K562 (cell line): Measurements from ENCODE around the gene EVPL. TPM values are rescaled to one million over a fixed set of nuclear protein-coding genes. Genes with fewer than 3 reads are reported as not detected.

ENCODE experiments used
- ATAC-seq: fragments of 200-7000 bp; cut with Tn5 transposase; 3 replicates; pipeline ENCODE4 v1.9.1; 2020; ENCODE audit warnings: moderate library complexity
- Bru-seq: library from RNA; stranded (reverse); fragments of 400-500 nt; gene quantifications from one replicate; lab custom pipeline; 2021; lab: Mats Ljungman, UMichigan
- BruChase-seq, 2 experiments: library from RNA; stranded (reverse); fragments of 400-500 nt; gene quantifications; one replicate each; lab custom pipeline; 2021; lab: Mats Ljungman, UMichigan
- BruUV-seq: library from RNA; stranded (reverse); fragments of 400-500 nt; replicated peaks from 2 replicates; lab custom pipeline; 2021; lab: Mats Ljungman, UMichigan
- CTCF ChIA-PET: fragments of 300-600 bp; formaldehyde crosslinking; extraction: SDS; loops from one replicate; lab custom pipeline; 2021; ENCODE audit warnings: low intra/inter-chr PET ratio; lab: Yijun Ruan, JAX
- POLR2A ChIA-PET: fragments of 300-600, 350-650 bp; sonication (Branson Sonifier 250); formaldehyde crosslinking; extraction: SDS; loops from one replicate; lab custom pipeline; 2021; ENCODE audit warnings: antibody characterized with exemption, inconsistent platforms; lab: Yijun Ruan, JAX
- DNase-seq, 4 experiments: peaks; one replicate each; pipeline versions ENCODE4 v3.0.0 to v3.0.0-alpha.2; 2011 to 2018; ENCODE audit warnings: low spot score in 3 of 4, mixed read lengths in 3 of 4; ENCODE audit errors: extremely low read depth in 1 of 4
- FAIRE-seq: peaks from 2 replicates; lab custom pipeline; 2011; peaks lifted over from hg19 to GRCh38; lab: Jason Lieb, UNC
- H2AFZ ChIP-seq: 2 replicates; pipeline ENCODE4 v1.6.0; 2011; ENCODE audit warnings: low read depth, low read length, control low read depth, inconsistent platforms
- H3K27ac ChIP-seq: fragments of 200-600 bp; 3 replicates; pipeline ENCODE4 v1.8.0; 2011; ENCODE audit warnings: low read depth, mild to moderate bottlenecking, control low read depth, inconsistent platforms, low read length, moderate library complexity, mixed read lengths; ENCODE audit errors: extremely low read depth
- H3K27me3 ChIP-seq, 2 experiments: fragments of 300-600 bp in 1 of 2; 2 replicates in 1 of 2; 3 replicates in 1 of 2; pipeline versions ENCODE4 v1.6.0 to v1.8.0; 2011; ENCODE audit warnings: inconsistent platforms in 2 of 2, low read length in 2 of 2, mild to moderate bottlenecking in 1 of 2, mixed read lengths in 1 of 2, moderate library complexity in 1 of 2; ENCODE audit not compliant: control insufficient read depth in 2 of 2, insufficient read depth in 2 of 2
- H3K36me3 ChIP-seq: fragments of 300-600 bp; 3 replicates; pipeline ENCODE4 v1.8.0; 2011; ENCODE audit warnings: mild to moderate bottlenecking, low read length, inconsistent platforms; ENCODE audit not compliant: control insufficient read depth, insufficient read depth
- H3K4me1 ChIP-seq, 2 experiments: fragments of 200-600 bp in 1 of 2; replicated peaks in 1 of 2; 2 replicates in 1 of 2; 3 replicates in 1 of 2; pipeline versions ENCODE4 v1.5.1 to v1.8.0; 2011; ENCODE audit warnings: inconsistent platforms in 2 of 2, low read length in 2 of 2, mild to moderate bottlenecking in 1 of 2, mixed read lengths in 1 of 2, moderate library complexity in 1 of 2; ENCODE audit not compliant: control insufficient read depth in 2 of 2, insufficient read depth in 2 of 2
- H3K4me2 ChIP-seq: 2 replicates; pipeline ENCODE4 v1.6.1; 2011; ENCODE audit warnings: low read length, control low read depth, inconsistent platforms, mixed read lengths; ENCODE audit not compliant: insufficient read depth
- H3K4me3 ChIP-seq: fragments of 200-600 bp; sonication (generic), shearing (Covaris generic); 2 replicates; pipeline ENCODE4 v1.5.1; 2016; ENCODE audit warnings: control low read depth, inconsistent platforms
- H3K79me2 ChIP-seq: fragments of 200-600 bp; 3 replicates; pipeline ENCODE4 v1.8.0; 2011; ENCODE audit warnings: low read length, inconsistent platforms; ENCODE audit not compliant: control insufficient read depth, insufficient read depth
- H3K9ac ChIP-seq, 2 experiments: 2 replicates each; pipeline versions ENCODE4 v1.6.0 to v1.6.1; 2011; ENCODE audit warnings: low read depth in 2 of 2, low read length in 2 of 2, control low read depth in 1 of 2, inconsistent platforms in 1 of 2, mild to moderate bottlenecking in 1 of 2, mixed read lengths in 1 of 2; ENCODE audit not compliant: insufficient read depth in 1 of 2
- H3K9me1 ChIP-seq: one replicate; pipeline ENCODE4 v1.6.0; 2011; ENCODE audit warnings: inconsistent platforms, mild to moderate bottlenecking, low read length, moderate library complexity; ENCODE audit not compliant: control insufficient read depth, insufficient read depth
- H3K9me3 ChIP-seq: replicated peaks from 2 replicates; pipeline ENCODE4 v1.5.1; 2011; ENCODE audit warnings: low read depth, low read length, inconsistent platforms; ENCODE audit not compliant: control insufficient read depth, insufficient read depth
- H4K20me1 ChIP-seq: replicated peaks from 2 replicates; pipeline ENCODE4 v1.6.1; 2011; ENCODE audit warnings: low read length, inconsistent platforms, mixed read lengths; ENCODE audit not compliant: control insufficient read depth, insufficient read depth
- CBX1 ChIP-seq: sonication (generic); IDR thresholded peaks from 2 replicates; pipeline ENCODE4 v1.6.1; 2016; ENCODE audit warnings: antibody characterized with exemption, low read depth, mild to moderate bottlenecking
- E2F5 ChIP-seq: sonication (generic); formaldehyde crosslinking; IDR thresholded peaks from 2 replicates; pipeline ENCODE4 v1.8.0; 2022; ENCODE audit warnings: mild to moderate bottlenecking, missing genetic modification reagents
- HNRNPL ChIP-seq: fragments of 200-400 bp; formaldehyde crosslinking; IDR thresholded peaks from 2 replicates; pipeline ENCODE4 v1.6.1; 2017; ENCODE audit warnings: low read depth, mild to moderate bottlenecking, low read length
- KAT2B ChIP-seq: IDR thresholded peaks from one replicate; pipeline ENCODE4 v1.6.1; 2012; ENCODE audit warnings: low read depth, mild to moderate bottlenecking, control low read depth, inconsistent platforms, low read length, moderate library complexity
- NR3C1 ChIP-seq: sonication (generic); formaldehyde crosslinking; IDR thresholded peaks from 2 replicates; pipeline ENCODE4 v1.8.1; 2022; ENCODE audit warnings: missing genetic modification reagents
- PBX2 ChIP-seq, 2 experiments: IDR thresholded peaks in 1 of 2; conservative IDR thresholded peaks in 1 of 2; 2 replicates each; pipeline ENCODE4 v1.6.1; 2016; ENCODE audit warnings: low read depth in 2 of 2, mild to moderate bottlenecking in 1 of 2, missing compliant biosample characterization in 1 of 2, missing genetic modification characterization in 1 of 2, moderate library complexity in 1 of 2
- POLR2AphosphoS5 ChIP-seq: IDR thresholded peaks from 2 replicates; pipeline ENCODE4 v1.6.1; 2011; ENCODE audit warnings: mild to moderate bottlenecking, low read depth, low read length, moderate library complexity; ENCODE audit not compliant: control insufficient read depth, insufficient read depth
- ZHX1 ChIP-seq: fragments of 150-350 bp; conservative IDR thresholded peaks from 2 replicates; pipeline ENCODE4 v1.6.1; 2014; ENCODE audit warnings: low read length
- ZNF589 ChIP-seq: fragments of 200-800 bp; sonication (Bioruptor generic); IDR thresholded peaks from 2 replicates; pipeline ENCODE4 v1.6.1; 2016; ENCODE audit warnings: low read depth, missing genetic modification characterization, missing compliant biosample characterization
- WGBS: fragments of 100-300 bp; shearing (Covaris generic); methylation state at CpG from one replicate; pipeline ENCODE4 v1.1.6; 2016; ENCODE audit warnings: low coverage, mixed read lengths; ENCODE audit not compliant: insufficient coverage; ENCODE audit errors: missing lambda C conversion rate; 5-methylcytosine and 5-hydroxymethylcytosine counted together
- in situ Hi-C: fragments of 300-500 bp; cut with MboI; formaldehyde crosslinking; loops from 4 replicates; pipeline ENCODE4 v1.15.0; 2018; ENCODE audit warnings: inconsistent platforms, mixed read lengths
- intact Hi-C: fragments of 100-400 bp; cut with micrococcal nuclease; formaldehyde crosslinking; loops from 2 replicates; pipeline ENCODE4 v1.14.2; 2022
- long read RNA-seq, 3 experiments: library from polyadenylated mRNA in 2 of 3; library from RNA in 1 of 3; unstranded in 2 of 3; stranded (forward) in 1 of 3; transcript quantifications; one replicate each; pipeline ENCODE4 v2.0.0, GENCODE V29; 2019 to 2022
- polyA minus RNA-seq, 3 experiments: library from RNA; depleted of rRNA, polyadenylated mRNA; stranded (reverse); fragments of >200 nt; gene quantifications; 2 replicates each; pipeline ENCODE4 v1.2.3, GENCODE V29; 2011
- polyA plus RNA-seq, 8 experiments: library from polyadenylated mRNA; depleted of rRNA in 4 of 8; stranded (reverse) in 5 of 8; unstranded in 3 of 8; fragments of >200 nt; fragmentation: Nextera tagmentation in 2 of 8; fragmentation: Illumina TruSeq in 1 of 8; extraction: Ambion mirVana in 2 of 8; extraction: Trizol in 1 of 8; gene quantifications; 2 replicates each; pipeline versions ENCODE4 v1.2.1 to v1.2.3, GENCODE V29; 2011 to 2014; ENCODE audit warnings: inconsistent platforms in 1 of 8, missing spikeins in 1 of 8
- total RNA-seq, 7 experiments: library from RNA; depleted of rRNA in 6 of 7; stranded (reverse); fragments of >200 nt in 6 of 7; fragmentation: Illumina TruSeq in 2 of 7; extraction: Trizol in 2 of 7; gene quantifications; 2 replicates each; pipeline versions ENCODE4 v1.2.1 to v1.2.3, GENCODE V29; 2011 to 2021; ENCODE audit warnings: low replicate concordance in 1 of 7

EVPL gene
- 0.07 TPM in 1 of 2 replicates, not detected in the other for total RNA-seq (2011; cell fraction: chromatin; rRNA removed; ENCODE audit: low replicate concordance)
- under 0.01 and 0.13 TPM in 2 replicates for total RNA-seq (2011; cell fraction: nucleolus; rRNA removed)
- total RNA-seq (2011; cell fraction: nucleoplasm; rRNA removed), result not detected in 2 replicates
- 0.04 and 0.18 TPM in 2 replicates for total RNA-seq (2014; rRNA removed)
- total RNA-seq (2014; rRNA removed; fragmentation: Illumina TruSeq; extraction: Trizol), result not detected in 2 replicates
- 0.18 TPM in 1 of 2 replicates, not detected in the other for total RNA-seq (2015; rRNA removed; fragmentation: Illumina TruSeq; extraction: Trizol)
- total RNA-seq (2021), result 0.11 and 0.13 TPM in 2 replicates
- not detected in 2 replicates for polyA plus RNA-seq (2011; rRNA removed)
- 0.01 TPM in 1 of 2 replicates, not detected in the other for polyA plus RNA-seq (2011; cell fraction: cytosol; rRNA removed)
- 0.04 and 0.10 TPM in 2 replicates for polyA plus RNA-seq (2011; cell fraction: nucleus; rRNA removed)
- polyA plus RNA-seq (2012), result 0.03 and 0.10 TPM in 2 replicates
- not detected in 2 replicates for polyA plus RNA-seq (2014; fragmentation: Illumina TruSeq; extraction: Trizol)
- not detected for polyA plus RNA-seq (2014; fragmentation: Nextera tagmentation; extraction: Ambion mirVana)
- 0.08 TPM in 1 of 2 replicates, not detected in the other for polyA plus RNA-seq (2014; rRNA removed)
- polyA minus RNA-seq (2011; rRNA and poly(A)+ RNA removed), result not detected in 2 replicates
- polyA minus RNA-seq (2011; cell fraction: cytosol; rRNA and poly(A)+ RNA removed), result not detected in 2 replicates
- not detected in 2 replicates for polyA minus RNA-seq (2011; cell fraction: nucleus; rRNA and poly(A)+ RNA removed)
- percentile 19 among the genes with signal in this experiment for Bru-seq, nascent RNA
- percentile 17 among the genes with signal in this experiment for BruChase-seq, experiment 1, labeled RNA remaining after a 2-hour chase
- BruChase-seq, experiment 2, labeled RNA remaining after a 6-hour chase, result percentile 20 among the genes with signal in this experiment
- long read RNA-seq, experiment 1, result 0 reads
- long read RNA-seq, experiment 2, result 0 reads
- long read RNA-seq, experiment 3, result 0 reads

DNA sequence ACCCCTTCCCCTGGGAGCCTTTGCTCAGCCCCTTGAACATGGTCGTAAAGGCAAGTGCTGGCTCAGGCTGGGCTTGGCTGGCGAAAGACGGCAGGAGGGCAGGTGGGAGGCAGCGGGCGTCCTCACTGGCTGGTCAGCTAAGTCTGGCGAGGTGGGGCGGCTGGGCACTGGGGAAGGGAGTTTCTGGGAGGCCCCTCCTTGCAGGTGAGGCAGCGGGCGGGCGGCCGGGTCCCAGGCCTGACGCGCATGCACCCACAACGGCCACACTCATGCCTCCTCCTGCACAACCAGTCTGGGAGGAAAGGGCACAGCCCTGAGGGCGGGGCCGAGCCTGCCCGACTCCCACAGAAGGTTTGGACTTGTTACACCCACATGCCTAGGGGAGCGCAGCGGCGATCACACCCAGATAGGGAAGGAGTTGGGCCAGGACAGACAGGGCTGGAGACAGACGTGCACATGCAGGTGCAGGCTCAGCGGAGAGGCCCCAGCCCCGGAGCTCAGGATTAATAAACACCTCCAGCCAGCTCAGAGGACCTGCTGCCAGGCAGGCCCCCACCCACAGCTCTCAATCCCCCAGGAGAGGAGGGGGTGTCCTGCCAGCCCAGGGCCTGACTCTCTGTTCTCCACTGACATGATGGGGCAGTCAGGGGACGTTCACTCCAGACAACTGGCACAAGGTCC is at the start of gene EVPL:
Gene EVPL, minus strand, starts transcription at position 148 of the 681 bp plus-strand sequence. Its CDS starts 108 bp downstream, at position 40.
- Histone ChIP-seq H3K27ac (no peak within 1 kb of the TSS), H3K36me3 (no peaks in the 10 kb centered on the region), H2AFZ (no peak within 1 kb of the TSS), H3K9me1 (no peaks in the 10 kb centered on the region), H3K4me3 (no peak within 1 kb of the TSS), H3K4me2 (no peak within 1 kb of the TSS), H3K9me3 (no peaks in the 10 kb centered on the region), H3K27me3 (no peaks in the 10 kb centered on the region; a peak in 1 of 5 replicates), H4K20me1 (no peaks in the 10 kb centered on the region), H3K79me2 (no peaks in the 10 kb centered on the region), H3K9ac (no peak within 1 kb of the TSS; a peak in 1 of 4 replicates), H3K4me1 (peaks cover 8 to 49% of the 10 kb centered on the region in 2 experiments)
- intact Hi-C loops (no loop called here), in situ Hi-C loops (no loop called here)
- no peak for FAIRE-seq
- no peak for ATAC-seq
- DNase-seq, result no peak
- BruUV-seq, result no TSS peak
- 59% methylated on average over 18 of the region's 24 CpGs for WGBS
- TF ChIP-seq KAT2B (no peak), CBX1 (no peak), POLR2AphosphoS5 (no peak), HNRNPL (no peak), ZNF589 (CRISPR knock-in tag) (no peak), NR3C1 (CRISPR knock-in tag) (no peak), ZHX1 (no peak), PBX2 (CRISPR knock-in tag; IDR thresholded peaks at IDR 0.05; ENCODE audit: low read depth) (no peak), PBX2 (tag; conservative IDR thresholded peaks at IDR 0.05; ENCODE audit: low read depth) (no peak), E2F5 (CRISPR knock-in tag) (no peak)
- ChIA-PET POLR2A (interaction anchor here (0.5 kb wide), 1 partner anchor 45 kb away, joined by 3 read pairs; the partner anchor contains the start of gene SRP68), CTCF (no interaction called here)
